ENCODE measurements around the gene ERG.

The ERG gene

GRCh38 chr21:38355992-38356781 is 142.1 kb downstream of the ERG start:
- TF ChIP-seq CTCF (IDR thresholded peaks at IDR 0.05; ENCODE audit: control insufficient read depth, insufficient read depth, low read depth, low read length, missing control alignments), result peak; percentile 100
- DNase-seq (ENCODE audit: low read depth), result no peak
- H3K4me3 ChIP-seq (ENCODE audit: control insufficient read depth, low read depth, low read length), result no peak overlapping the region

GRCh38 chr21:38355353-38355752 is 142.9 kb downstream of the ERG start:
- H3K4me3 ChIP-seq (ENCODE audit: control insufficient read depth, low read depth, low read length), result no peak overlapping the region
- DNase-seq (ENCODE audit: low read depth), result no peak
- TF ChIP-seq CTCF (IDR thresholded peaks at IDR 0.05; ENCODE audit: control insufficient read depth, insufficient read depth, low read depth, low read length, missing control alignments), result no peak

- no peak for TF ChIP-seq CTCF (IDR thresholded peaks at IDR 0.05; ENCODE audit: control insufficient read depth, insufficient read depth, low read depth, low read length, missing control alignments)
- no peak for DNase-seq (ENCODE audit: low read depth)
- no peak overlapping the region for H3K4me3 ChIP-seq (ENCODE audit: control insufficient read depth, low read depth, low read length)
Measured at GRCh38 chr21:38354746-38355145, 143.5 kb downstream of the ERG start.

- no peak for TF ChIP-seq CTCF (IDR thresholded peaks at IDR 0.05; ENCODE audit: control insufficient read depth, insufficient read depth, low read depth, low read length, missing control alignments)
- DNase-seq (ENCODE audit: low read depth), result no peak
- no peak overlapping the region for H3K4me3 ChIP-seq (ENCODE audit: control insufficient read depth, low read depth, low read length)
Measured at GRCh38 chr21:38354231-38354630, 144.0 kb downstream of the ERG start.

GRCh38 chr21:38352536-38353219 is 145.6 kb downstream of the ERG start:
- TF ChIP-seq CTCF (IDR thresholded peaks at IDR 0.05; ENCODE audit: control insufficient read depth, insufficient read depth, low read depth, low read length, missing control alignments), result peak; percentile 94
- peak; percentile 38 for DNase-seq (ENCODE audit: low read depth)
- no peak overlapping the region for H3K4me3 ChIP-seq (ENCODE audit: control insufficient read depth, low read depth, low read length)

GRCh38 chr21:38351961-38352521 is 146.2 kb downstream of the ERG start:
- TF ChIP-seq CTCF (IDR thresholded peaks at IDR 0.05; ENCODE audit: control insufficient read depth, insufficient read depth, low read depth, low read length, missing control alignments), result no peak
- H3K4me3 ChIP-seq (ENCODE audit: control insufficient read depth, low read depth, low read length), result no peak overlapping the region
- peak; percentile 71 for DNase-seq (ENCODE audit: low read depth)
